Brain pericyte (primary cell): ENCODE measurements around the gene SLC6A9.

Source experiments
- DNase-seq: peaks from one replicate; pipeline ENCODE4 v3.0.0-alpha.2; 2012; ENCODE audit warnings: low read depth, low spot score

SLC6A9 gene

DNA sequence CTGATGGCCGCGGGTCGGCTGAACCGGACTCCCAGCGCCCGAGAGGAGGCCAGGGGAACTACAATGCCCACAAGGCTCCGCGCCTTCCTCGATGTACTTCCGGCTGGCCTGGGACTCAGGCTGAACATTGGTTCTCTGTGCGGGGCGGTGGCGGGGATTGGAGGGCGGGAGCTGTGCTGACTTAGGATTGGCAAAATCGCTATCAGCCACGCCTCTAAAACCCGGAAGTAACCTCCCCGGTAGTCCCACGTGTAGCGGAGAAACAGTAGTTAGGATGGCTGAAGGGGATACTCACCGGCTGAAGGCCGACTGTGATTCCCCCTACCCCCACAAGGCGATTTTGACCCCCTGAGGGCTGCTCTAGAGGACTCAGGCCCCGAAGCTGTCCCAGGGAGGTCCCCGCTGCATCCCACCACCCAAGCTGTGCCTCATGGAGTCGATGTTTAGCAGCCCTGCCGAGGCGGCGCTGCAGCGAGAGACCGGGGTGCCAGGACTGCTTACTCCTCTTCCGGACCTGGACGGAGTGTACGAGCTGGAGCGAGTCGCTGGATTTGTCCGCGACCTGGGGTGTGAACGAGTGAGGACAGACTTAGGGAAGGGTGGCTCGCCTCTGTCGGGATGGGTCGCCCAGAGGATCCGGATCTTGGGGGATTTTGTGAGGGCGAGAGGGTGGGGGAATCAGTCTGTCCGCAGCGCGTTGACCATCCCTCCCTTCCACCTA is 61.4 kb downstream of the SLC6A9 start, which contains the start of gene DPH2:
DPH2 (plus strand) TSS at position 265 of the 721 bp plus-strand sequence; CDS start at position 431, 166 bp downstream.
- peak; percentile 81 for DNase-seq

DNA sequence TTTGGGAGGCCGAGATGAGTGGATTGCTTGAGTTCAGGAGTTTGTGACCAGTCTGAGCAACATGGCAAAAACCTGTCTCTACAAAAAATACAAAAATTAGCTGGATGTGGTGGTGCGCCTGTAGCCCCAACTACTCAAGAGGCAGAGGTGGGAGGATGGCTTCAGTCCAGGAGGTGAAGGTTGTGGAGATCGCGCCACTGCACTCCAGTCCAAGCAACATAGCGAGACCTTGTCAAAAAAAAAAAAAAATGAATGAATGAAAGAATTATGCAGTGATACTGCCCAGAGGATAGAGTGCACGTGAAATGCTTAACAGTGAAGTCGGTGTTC is 61.9 kb downstream of the SLC6A9 start:
- no peak for DNase-seq

DNA sequence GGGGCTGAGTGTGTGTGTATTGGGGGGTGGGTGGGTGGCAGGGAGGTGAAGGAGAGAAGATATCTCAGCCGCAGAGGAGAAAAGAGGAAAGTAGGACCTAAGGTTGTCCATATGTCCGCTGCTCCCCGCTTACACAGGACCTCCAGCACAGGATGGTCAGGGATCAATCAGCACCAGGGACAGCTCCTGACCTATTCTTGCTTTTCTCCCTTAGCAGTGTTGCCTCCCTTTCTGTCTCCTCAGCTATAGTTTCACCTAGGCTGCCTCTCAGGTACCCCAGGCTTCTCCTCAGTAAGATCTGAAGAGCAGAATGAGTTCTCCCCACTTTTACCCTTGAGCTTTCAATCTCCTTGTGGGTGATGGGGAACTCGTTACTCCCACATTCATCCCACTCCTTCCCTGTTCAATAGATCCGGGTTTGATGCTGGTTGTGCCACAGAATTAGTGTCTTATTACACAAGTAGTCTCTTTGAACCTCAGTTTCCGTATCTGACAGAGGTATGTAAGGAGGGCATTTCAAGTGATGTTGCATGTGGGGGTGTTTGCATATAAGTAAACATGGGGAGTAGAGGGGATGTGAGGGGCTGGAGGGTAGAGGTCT is 62.8 kb downstream of the SLC6A9 start:
- DNase-seq, result no peak

- DNase-seq, result no peak
Measured at GRCh38 chr1:43965316-43965715, 65.9 kb downstream of the SLC6A9 start.

- DNase-seq, result no peak
Measured at GRCh38 chr1:43963890-43964289, 67.4 kb downstream of the SLC6A9 start.

DNA sequence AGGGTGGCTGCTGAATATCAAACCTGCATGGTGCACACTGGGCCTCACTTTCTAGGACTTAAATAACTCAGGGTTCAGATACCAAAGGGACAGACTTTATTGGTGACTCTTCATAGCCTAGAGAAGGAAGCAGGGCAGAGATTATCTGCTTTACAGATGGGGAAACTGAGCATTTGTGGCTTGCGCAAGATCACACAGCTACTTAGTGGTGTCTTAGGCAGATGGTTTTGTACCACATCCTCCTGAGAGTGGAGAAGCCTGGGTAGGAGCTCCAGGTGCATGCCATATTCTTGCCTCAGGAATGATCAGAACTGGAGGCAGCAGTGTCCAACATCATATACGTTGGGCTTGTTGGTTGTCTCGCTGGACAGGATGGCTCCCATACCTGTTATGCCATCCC is 68.3 kb downstream of the SLC6A9 start:
- DNase-seq, result no peak

- DNase-seq, result no peak
Measured at GRCh38 chr1:43962324-43962723, 68.9 kb downstream of the SLC6A9 start.

- DNase-seq, result no peak
Measured at GRCh38 chr1:43961692-43962091, 69.6 kb downstream of the SLC6A9 start.

DNA sequence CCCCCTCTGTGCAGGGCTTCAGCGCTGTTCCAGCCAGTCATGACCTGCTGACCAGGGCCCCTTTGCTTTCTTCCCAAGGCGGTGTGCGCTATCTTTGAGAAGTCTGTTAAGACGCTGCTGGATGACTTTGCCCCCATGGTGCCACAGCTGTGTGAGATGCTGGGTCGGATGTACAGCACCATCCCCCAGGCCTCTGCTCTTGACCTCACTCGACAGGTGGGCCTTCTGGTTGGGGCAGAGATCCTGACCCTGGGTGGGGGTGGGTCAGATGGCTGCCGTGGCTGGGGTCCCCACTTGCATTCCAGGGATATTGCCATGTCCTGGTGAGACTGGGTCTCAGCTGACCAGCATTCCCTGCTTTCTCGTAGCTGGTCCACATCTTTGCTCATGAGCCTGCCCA is 70.5 kb downstream of the SLC6A9 start:
- no peak for DNase-seq

DNA sequence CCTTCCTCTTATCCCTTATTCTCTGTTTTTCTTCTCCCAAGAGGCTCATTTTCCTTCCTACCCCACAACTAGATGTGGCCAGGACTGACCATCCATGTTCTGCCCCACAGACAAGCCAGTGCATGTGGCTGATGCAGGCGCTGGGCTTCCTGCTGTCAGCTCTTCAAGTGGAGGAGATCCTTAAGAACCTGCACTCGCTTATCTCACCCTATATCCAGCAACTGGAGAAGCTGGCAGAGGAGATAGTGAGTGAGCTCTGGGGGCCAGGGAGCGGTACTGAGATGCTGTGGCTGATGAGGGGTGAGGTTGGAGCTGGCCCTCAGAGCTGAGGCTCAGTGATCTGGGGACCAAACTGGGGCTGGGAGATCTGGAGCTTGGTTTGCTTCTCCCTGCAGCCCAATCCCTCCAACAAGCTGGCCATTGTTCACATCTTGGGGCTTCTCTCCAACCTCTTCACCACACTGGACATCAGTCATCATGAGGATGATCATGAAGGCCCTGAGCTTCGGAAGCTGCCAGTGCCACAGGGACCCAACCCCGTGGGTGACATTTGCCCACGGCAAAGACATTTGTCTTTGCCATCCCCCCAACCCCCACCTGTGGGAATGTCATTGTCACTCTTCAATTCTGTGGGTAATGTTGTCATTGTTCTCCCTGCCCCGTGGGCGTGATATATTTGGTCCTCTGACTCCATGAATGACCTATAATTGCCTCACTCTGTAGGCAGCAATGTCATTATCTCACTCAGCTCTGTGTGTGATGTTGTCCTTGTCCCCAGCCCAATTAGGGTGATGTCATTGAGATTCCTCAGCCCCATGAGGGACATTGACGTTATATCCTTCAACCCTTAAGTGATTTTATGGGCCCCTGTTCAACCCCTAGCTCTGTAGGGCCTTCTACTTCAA is 72.7 kb downstream of the SLC6A9 start:
- DNase-seq, result no peak

GRCh38 chr1:43957407-43958040 is 73.7 kb downstream of the SLC6A9 start:
- no peak for DNase-seq

DNA sequence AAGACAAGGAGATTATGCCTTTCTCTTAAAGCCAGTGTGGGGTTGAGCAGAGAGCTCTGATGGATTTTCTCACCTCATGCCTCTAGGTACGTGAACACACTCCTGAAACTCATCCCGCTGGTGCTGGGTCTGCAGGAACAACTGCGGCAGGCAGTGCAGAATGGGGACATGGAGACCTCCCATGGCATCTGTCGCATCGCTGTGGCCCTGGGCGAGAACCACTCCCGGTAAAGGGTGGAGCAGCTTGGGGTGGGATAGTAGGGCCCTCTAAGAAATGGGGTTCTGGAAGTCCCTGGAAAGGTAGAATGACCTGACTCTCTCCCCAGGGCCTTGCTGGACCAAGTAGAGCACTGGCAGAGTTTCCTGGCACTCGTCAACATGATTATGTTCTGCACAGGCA is 75.0 kb downstream of the SLC6A9 start:
- no peak for DNase-seq

DNA sequence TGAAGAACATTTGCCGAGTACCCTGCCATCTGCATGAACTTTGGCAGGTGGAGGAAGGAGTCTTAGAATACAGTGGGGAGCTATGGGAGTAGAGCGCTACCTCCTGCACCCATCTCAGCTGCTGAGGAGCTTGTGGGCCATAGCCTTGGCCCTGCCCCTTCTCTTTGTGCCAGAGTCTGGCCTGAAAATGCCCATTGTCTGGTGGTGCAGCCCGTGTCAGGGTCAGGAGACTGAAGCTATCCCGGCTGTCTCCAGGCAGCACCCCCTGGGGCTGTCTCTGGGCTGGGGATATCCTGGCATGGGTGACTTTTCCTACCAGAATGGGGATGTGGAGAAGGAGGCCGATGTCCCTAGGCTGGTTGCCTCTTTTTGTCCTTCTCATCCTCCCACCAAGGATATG is 77.2 kb downstream of the SLC6A9 start:
- no peak for DNase-seq

DNA sequence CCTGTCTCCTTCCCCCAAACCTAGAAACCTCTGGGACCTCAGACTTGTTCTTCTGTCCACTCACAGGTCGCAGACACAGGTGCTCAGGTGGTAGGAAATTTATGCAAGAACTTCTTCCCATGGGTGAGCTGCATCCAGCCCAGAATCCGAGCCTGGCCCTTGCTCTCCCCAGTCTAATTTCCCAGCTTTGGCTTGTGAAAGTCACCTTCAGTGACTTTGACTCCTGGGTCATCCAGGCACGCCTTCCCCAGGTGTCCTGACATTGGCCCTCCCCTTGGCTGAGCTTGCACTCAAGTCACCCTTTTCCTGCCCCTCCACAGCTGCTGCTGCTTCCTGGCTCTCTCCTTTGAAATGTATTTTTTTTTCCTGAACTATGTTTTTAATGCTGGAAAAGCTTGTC is 77.9 kb downstream of the SLC6A9 start:
- no peak for DNase-seq

DNA sequence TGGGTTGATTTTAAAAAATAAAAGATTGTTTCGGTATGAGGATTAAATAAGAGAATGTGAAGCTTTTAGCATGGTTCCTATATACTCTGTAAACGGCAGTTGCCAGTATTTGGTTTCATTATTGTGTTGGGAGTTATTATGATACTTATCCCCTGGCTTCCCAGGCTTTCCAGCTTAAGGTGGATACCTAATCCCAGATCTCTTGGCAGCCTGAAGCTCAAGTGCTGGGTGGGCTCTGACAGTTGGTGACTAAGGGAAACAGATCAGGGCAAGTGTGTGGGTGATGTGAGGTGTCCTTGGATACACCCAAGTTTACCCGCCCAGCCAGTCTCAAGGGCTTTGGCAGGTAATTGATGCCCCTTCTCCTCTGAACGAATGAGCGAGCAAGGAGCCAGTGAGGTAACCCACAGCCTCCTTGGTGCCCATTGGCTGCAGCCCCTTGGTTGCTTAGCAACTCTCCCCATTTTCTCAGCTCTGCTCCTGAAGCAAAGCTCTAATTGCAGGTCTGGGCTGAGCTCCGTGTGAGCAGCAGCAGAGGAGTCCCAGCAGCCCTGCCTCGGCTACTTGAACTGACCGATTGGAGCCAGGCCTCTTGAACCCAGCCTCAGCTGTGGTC is 78.4 kb downstream of the SLC6A9 start:
- DNase-seq, result no peak

DNA sequence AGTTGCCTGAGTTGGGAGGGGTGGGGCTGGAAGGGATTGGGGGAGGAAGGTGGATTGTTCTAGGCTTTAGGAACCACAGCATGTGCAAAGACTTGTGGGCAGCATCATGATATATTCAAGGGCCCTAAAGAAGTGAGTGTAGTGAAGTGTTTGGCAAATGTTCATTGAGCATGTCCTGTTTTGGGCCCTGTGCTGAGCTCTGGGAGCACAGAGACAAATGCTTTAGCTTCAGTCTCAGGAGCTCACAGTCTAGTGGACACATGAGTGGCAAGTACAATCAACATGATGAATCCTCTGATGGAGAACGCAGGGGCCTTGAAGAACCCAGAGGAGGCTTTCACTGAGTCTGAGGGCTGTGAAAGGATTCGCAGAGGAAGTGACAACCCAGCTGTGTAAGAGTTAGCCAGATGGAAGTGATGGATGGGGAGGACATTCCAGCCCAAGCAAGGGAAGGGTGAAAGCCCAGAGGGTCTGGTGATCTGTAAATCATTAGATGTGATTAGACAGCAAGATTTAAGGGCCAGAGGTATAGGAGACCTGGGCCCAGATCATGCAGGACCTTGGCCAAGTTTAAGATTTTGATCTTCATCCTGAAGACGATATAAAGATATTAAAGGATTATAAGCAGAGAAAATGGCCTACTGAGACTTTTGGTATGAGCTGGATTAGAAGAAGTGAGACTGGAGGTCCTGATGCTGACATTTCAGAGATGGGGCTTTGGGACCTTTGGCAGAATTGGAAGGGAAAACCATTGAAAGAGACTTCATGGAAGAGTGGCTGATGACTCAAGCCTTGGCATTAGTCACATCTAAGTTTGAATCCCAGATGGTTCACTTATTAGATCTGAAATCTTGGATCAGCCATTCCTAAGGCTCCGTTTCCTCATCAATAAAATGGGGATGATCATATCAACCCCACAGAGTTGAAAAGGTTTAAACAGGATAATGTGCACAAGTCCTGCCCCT is 80.0 kb downstream of the SLC6A9 start:
- no peak for DNase-seq

DNA sequence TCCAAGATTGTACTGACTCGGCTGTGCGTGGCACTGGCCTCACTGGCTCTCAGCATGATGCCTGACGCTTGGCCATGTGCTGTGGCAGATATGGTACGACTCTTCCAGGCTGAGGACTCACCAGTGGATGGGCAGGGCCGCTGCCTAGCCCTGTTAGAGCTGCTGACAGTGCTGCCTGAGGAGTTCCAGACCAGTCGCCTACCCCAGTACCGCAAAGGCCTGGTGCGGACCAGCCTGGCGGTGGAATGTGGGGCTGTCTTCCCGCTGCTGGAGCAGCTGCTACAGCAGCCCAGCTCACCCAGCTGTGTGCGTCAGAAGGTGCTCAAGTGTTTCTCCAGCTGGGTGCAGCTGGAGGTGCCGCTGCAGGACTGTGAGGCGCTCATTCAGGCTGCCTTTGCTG is 81.6 kb downstream of the SLC6A9 start:
- DNase-seq, result no peak

DNA sequence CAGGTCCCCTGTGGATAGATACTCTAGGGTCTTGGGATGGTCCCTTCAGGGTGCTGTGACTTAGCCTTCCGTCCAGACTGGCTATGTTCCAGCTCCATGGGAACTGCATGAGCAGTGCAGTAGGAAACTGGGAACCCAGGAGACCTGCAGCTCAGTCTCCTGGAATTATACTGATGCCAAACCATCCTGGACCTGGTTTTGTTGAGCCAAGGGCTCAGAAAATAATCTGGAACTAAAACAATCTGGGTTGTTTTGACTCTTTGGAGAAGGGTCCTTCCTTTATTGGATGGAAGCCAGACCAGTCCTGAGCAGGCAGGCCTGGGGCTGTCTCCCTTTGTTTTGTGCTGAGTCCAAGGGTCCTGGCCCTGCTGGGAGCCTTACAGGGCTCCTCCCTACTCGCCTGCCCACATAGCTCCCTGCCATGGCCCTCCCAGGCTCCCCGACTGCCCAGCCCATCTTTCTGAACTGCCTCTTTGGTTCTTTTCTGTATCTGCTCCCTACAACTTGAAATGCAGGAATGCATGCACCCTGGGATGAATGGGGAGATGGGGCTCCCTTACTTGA is 83.3 kb downstream of the SLC6A9 start:
- no peak for DNase-seq

GRCh38 chr1:43947061-43947873 is 84.0 kb downstream of the SLC6A9 start:
- DNase-seq, result no peak
